Stimulated activated CD4-positive, alpha-beta T cell treated with anti-CD3 and anti-CD28 coated beads, Interleukin-1b, Interleukin-23, amount 100 ng/mL, for 1 hour (primary cell): ENCODE measurements around the gene THSD7B.

Experiments
- DNase-seq, 2 donors: peaks; one replicate each; pipeline ENCODE4 v3.0.0-alpha.2; 2020; ENCODE audit warnings: low read depth in 2 of 2

THSD7B gene

GRCh38 chr2:137193401-137193800, 428.1 kb downstream of the THSD7B start:
- no peak for DNase-seq

DNA sequence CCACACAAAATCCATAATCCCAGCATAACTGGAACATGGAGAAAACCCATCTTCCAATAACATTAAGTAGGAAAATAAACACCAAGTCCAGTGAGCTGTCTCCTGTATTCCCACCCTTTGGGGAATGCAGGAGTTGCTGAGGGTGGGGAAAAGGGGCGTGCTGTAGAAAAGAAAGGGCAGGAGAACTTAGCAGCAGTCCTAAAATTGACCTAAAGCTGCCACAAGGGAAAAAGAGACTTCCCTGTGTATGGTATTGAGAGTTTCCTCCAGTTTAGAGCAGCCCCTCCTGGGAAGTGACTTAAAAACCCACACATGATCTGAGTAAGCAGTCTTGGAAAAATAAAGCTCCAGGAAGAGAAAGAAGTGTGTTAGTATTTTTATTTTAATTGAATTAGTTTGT, 428.8 kb downstream of the THSD7B start:
- DNase-seq, result no peak

GRCh38 chr2:137199751-137200150, 434.4 kb downstream of the THSD7B start:
- DNase-seq, result no peak

DNA sequence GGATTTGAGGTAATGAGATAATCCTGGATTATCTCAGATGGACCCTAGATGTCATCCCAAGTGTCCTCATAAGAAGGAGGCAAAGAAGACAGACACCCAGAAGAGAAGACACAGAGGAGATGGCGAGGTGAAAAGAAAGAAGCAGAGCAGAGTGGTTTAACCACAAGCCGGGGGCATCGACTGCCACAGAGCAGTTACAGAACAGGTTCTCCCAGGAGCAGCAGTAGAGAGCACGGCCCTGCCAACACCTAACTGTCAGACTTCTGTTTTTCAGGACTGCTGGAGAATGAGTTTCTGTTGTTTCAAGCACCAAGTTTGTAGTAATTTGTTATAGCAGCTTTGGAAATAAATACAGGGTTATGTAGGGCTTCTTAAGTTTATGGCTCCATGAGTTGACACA, 437.0 kb downstream of the THSD7B start:
- DNase-seq, result no peak

- DNase-seq, result no peak
Measured at GRCh38 chr2:137205324-137205723, 440.0 kb downstream of the THSD7B start.

DNA sequence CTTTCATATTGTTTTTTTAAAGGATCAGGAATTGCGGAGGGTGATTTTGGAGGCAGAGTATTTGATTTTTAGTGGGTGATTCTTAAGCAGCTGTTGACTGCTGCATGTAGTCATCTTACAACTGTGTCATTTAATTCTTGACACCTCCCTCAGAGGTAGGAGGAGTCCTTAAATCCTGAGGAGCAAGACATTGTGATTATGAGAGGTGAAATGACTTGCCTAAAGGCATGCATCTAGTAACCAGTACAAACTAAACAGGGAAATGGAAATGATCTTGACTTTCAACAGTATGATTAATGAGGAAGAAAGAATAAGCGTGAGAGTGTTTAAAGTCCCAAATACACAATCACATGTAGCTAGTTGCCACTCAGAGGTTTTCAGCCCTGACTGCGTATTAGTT, 440.7 kb downstream of the THSD7B start:
- no peak for DNase-seq

GRCh38 chr2:137207030-137207429, 441.7 kb downstream of the THSD7B start:
- no peak for DNase-seq

DNA sequence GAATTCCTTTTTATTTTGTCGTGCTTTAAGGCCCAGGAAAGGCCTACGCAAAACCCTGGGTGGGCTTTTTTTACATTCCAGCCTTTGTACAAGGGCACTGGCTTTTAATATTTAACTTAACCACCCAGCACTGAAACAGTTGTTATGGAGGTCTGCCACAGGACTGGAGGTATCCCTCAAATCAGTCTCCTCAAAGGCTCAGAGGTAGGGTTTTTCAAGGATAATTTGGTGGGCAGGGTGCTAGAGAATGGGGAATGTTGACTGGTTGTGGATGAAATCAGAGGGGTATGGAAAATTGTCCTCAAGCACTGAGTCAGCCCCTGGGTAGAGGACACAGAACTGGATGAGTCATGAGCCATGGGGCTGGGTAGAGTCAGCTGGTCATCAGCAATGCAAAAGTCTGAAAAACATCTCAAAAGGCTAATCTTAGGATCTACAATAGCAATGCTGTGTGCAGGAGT, 443.1 kb downstream of the THSD7B start:
- no peak for DNase-seq

GRCh38 chr2:137210039-137210438, 444.7 kb downstream of the THSD7B start:
- DNase-seq, result no peak

GRCh38 chr2:137211761-137212160, 446.4 kb downstream of the THSD7B start:
- DNase-seq, result no peak

- DNase-seq, result no peak
Measured at GRCh38 chr2:137220438-137220993, 455.2 kb downstream of the THSD7B start.

- DNase-seq, result no peak
Measured at GRCh38 chr2:137221797-137222492, 456.6 kb downstream of the THSD7B start.

DNA sequence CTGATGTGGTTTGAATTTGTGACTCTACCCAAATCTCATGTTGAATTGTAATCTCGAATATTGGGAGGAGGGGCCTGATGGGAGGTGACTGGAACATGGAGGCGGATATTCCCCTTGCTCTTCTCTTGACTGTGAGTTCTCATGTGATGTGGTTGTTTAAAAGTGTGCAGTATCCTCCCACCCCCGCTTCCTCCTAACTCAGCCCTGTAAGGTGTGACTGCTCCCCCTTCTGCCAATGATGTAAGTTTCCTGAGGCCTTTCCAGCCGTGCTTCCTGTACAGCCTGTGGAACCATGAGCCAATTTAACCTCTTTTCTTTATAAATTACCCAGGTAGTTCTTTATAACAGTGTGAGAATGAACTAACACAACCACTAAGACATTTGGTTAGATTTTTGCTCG, 458.4 kb downstream of the THSD7B start:
- no peak for DNase-seq

GRCh38 chr2:137228566-137228965, 463.2 kb downstream of the THSD7B start:
- no peak for DNase-seq

DNA sequence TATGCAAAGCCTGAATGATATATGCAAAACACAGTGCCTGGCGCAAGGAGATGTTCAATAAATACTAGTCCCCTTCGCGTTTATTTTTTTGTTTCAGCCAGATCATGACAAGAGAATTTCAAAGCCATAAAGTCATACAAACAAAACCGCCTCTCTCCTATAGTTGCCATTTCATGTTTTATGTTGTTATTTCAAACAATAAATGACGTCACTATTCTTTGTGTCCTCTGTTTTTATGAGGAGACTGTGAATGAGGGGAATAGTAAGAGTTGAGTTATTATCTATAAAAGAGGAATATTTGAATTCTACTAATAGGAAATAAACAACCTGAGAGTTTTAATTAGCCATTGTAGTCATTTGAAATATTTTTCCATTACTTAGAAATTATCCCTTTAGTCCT, 464.5 kb downstream of the THSD7B start:
- no peak for DNase-seq

DNA sequence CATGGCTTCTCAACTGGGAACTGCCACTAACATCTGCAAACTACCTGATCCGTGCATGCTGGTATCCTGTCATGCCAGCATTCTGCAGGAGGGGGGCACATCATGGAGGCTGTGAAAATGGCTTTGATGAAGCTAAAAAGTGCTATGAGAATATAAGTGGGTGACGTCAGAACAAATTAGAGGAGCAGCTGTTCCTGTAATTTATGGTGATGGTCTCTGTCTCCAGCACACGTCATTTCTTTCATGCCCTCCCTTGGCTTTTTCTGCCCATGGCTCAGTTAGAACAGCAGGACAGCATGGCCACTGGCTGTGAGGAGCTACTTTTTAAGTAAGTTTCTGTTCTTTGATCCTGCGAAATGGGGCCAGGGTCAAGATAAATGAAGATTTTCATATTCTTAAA, 466.3 kb downstream of the THSD7B start:
- DNase-seq, result no peak

GRCh38 chr2:137232076-137232475, 466.7 kb downstream of the THSD7B start:
- no peak for DNase-seq

- DNase-seq, result no peak
Measured at GRCh38 chr2:137233091-137233490, 467.7 kb downstream of the THSD7B start.

DNA sequence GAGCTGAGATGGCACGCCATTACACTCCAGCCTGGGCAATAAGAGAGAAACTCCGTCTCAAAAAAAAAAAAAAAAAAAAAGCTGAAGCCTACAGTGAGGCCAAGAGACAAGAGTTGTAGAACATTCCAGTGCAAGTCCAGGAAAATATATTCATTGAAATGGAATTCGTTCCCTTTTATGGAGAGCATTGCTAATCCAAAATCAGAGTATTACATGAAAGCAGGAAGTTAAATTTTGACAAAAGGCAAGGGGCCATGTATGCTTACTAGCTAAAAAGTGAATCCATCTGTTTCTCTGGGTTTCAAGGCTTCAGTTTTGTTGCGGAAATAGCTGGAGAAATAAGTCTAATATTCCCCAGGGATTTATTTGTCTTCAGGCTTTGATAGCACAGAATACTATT, 471.7 kb downstream of the THSD7B start:
- no peak for DNase-seq

DNA sequence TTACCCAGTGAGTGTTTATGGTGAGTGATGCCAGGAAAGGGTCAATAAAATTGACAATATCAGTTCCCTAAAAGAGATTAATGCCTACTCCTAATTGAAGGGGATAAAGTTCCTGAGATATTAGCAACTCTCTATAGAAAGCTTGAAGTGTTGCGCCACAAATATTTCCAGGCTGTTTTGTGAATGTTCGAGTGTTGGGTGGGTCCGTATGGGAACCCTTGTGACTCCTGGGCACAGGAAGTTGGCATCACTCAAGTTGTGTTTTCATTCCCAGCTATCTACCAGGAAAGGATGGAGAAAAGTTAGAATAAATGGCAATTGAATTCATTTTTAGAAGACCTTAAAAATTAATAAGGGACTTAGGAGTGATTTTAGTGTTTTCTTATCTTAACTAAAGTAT, 472.7 kb downstream of the THSD7B start:
- DNase-seq, result no peak

DNA sequence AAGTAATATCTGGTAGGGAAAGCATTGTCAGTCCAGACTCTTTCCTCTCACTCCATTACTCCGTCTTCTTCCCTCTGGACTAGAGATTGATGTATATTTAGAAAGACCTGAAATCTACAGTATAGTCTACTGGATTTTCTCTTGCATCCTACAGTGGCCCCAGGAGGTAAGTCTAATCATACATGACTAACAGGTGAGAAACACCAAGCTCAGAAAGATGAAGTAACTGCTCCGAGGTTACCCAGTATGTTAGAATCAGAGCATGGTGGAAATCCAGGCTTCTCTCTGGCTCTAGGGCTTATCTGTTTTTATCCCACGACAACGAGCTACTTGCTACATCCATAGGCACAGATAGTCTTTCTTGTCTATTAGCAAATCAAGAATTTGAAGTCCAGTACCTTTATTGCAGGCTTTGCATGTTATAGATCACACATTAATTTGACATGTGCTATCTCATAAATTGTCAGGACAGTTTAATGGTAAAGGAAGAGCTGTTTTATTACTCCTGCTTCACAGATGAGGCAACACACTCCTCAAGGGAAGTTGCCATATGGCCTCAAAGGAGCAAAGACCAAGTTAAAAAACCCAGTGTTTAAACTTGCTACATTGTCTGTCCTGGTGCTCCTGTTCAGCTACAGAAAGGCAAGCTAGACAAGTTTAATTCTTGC, 484.3 kb downstream of the THSD7B start:
- DNase-seq, result no peak

GRCh38 chr2:137250401-137250800, 485.1 kb downstream of the THSD7B start:
- no peak for DNase-seq

DNA sequence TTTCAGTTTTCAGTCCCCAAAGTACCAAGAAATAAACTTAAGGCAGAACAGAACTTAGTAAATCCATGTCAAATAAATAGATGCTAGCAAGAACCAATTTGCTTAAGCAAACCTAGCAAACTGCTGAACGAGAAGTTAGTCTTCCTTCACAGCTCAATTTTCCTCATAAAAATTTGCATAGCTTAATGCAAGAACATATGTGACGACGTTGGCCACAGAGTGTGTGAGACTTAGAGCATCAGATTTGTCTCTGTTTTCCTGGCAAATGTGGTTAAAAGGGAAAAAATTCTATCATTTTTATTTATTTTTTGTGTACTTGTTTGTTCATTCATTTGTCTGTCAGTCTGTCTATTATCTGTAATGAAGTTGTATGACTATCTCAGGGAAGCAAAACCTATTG, 485.7 kb downstream of the THSD7B start:
- DNase-seq, result no peak
